K562 (cell line): ENCODE data around the gene SLC30A4. TPM values are rescaled to one million over a fixed set of nuclear protein-coding genes. Genes with fewer than 3 reads are reported as not detected.

Source experiments
- CTBP1 ChIP-seq: fragments of 450-650 bp; IDR thresholded peaks from 2 replicates; pipeline ENCODE4 v1.6.1; 2016; ENCODE audit warnings: borderline replicate concordance
- CXXC5 ChIP-seq: fragments of 250-450 bp; sonication (Bioruptor Pico); IDR thresholded peaks from 2 replicates; pipeline ENCODE4 v1.8.0; 2022; ENCODE audit warnings: inconsistent platforms, mild to moderate bottlenecking, moderate library complexity
- FOXM1 ChIP-seq, 2 experiments: fragments of 450-650 bp in 1 of 2; sonication (generic) in 1 of 2; formaldehyde crosslinking in 1 of 2; IDR thresholded peaks; 2 replicates each; pipeline versions ENCODE4 v1.6.1 to v1.9.0; 2017 to 2022; ENCODE audit warnings: low read depth in 2 of 2, mild to moderate bottlenecking in 2 of 2, missing genetic modification reagents in 1 of 2, moderate library complexity in 1 of 2
- GATAD2B ChIP-seq: fragments of 450-650 bp; IDR thresholded peaks from 2 replicates; pipeline ENCODE4 v1.6.1; 2017; ENCODE audit warnings: mild to moderate bottlenecking, borderline replicate concordance
- HNRNPLL ChIP-seq: fragments of 200-400 bp; formaldehyde crosslinking; IDR thresholded peaks from 2 replicates; pipeline ENCODE4 v1.6.1; 2017; ENCODE audit warnings: low read length, low read depth, mild to moderate bottlenecking; ENCODE audit not compliant: poor library complexity, severe bottlenecking
- MAFF ChIP-seq: IDR thresholded peaks from 2 replicates; pipeline ENCODE4 v1.6.1; 2012; ENCODE audit warnings: low read length, improper control_type of control experiment
- MTA3 ChIP-seq: fragments of 450-650 bp; formaldehyde crosslinking; IDR thresholded peaks from 2 replicates; pipeline ENCODE4 v1.6.1; 2017; ENCODE audit warnings: mild to moderate bottlenecking, borderline replicate concordance
- NONO ChIP-seq, 2 experiments: fragments of 200-400 bp in 1 of 2; fragments of 450-650 bp in 1 of 2; formaldehyde crosslinking in 1 of 2; IDR thresholded peaks; 2 replicates each; pipeline ENCODE4 v1.6.1; 2017; ENCODE audit warnings: low read depth in 2 of 2, mild to moderate bottlenecking in 2 of 2, moderate library complexity in 2 of 2, low read length in 1 of 2
- PHF21A ChIP-seq: fragments of 450-650 bp; IDR thresholded peaks from 2 replicates; pipeline ENCODE4 v1.6.1; 2017; ENCODE audit warnings: low read depth, borderline replicate concordance
- PHF8 ChIP-seq: fragments of 200-600 bp; sonication (generic); IDR thresholded peaks from 2 replicates; pipeline ENCODE4 v1.6.1; 2012; ENCODE audit warnings: mixed run types, mild to moderate bottlenecking, inconsistent platforms, low read length, moderate library complexity, borderline replicate concordance
- POLR2G ChIP-seq: fragments of 200-400 bp; formaldehyde crosslinking; IDR thresholded peaks from 2 replicates; pipeline ENCODE4 v1.6.1; 2017; ENCODE audit warnings: low read depth, mild to moderate bottlenecking, antibody characterized with exemption, low read length, moderate library complexity
- RBFOX2 ChIP-seq: fragments of 200-400 bp; formaldehyde crosslinking; IDR thresholded peaks from 2 replicates; pipeline ENCODE4 v1.6.1; 2017; ENCODE audit warnings: low read depth, mild to moderate bottlenecking, low read length, moderate library complexity
- RBM15 ChIP-seq: fragments of 200-400 bp; formaldehyde crosslinking; IDR thresholded peaks from 2 replicates; pipeline ENCODE4 v1.6.1; 2018; ENCODE audit warnings: mild to moderate bottlenecking, low read length, moderate library complexity; ENCODE audit not compliant: insufficient read depth
- SPI1 ChIP-seq: IDR thresholded peaks from 2 replicates; pipeline ENCODE4 v1.6.1; 2011; ENCODE audit warnings: low read depth, low read length, control low read depth, borderline replicate concordance
- VEZF1 ChIP-seq: fragments of 200-800 bp; sonication (Bioruptor generic); IDR thresholded peaks from 2 replicates; pipeline ENCODE4 v1.6.1; 2017; ENCODE audit warnings: missing genetic modification characterization, missing compliant biosample characterization
- YY1 ChIP-seq, 3 experiments: IDR thresholded peaks; 2 replicates each; pipeline ENCODE4 v1.6.1; 2011; ENCODE audit warnings: low read length in 2 of 3, mild to moderate bottlenecking in 2 of 3, moderate library complexity in 2 of 3, borderline replicate concordance in 1 of 3, control low read depth in 1 of 3, low read depth in 1 of 3; ENCODE audit not compliant: insufficient read depth in 3 of 3, insufficient replicate concordance in 2 of 3, control insufficient read depth in 1 of 3, insufficient read length in 1 of 3; ENCODE audit errors: extremely low read depth in 1 of 3
- ZFX ChIP-seq: sonication (generic); formaldehyde crosslinking; IDR thresholded peaks from 2 replicates; pipeline ENCODE4 v1.8.0; 2022; ENCODE audit warnings: mild to moderate bottlenecking, missing genetic modification reagents, moderate library complexity
- ZNF124 ChIP-seq: sonication (generic); formaldehyde crosslinking; IDR thresholded peaks from 2 replicates; pipeline ENCODE4 v1.8.1; 2022; ENCODE audit warnings: missing genetic modification reagents
- polyA plus RNA-seq, 8 experiments: library from polyadenylated mRNA; depleted of rRNA in 4 of 8; stranded (reverse) in 5 of 8; unstranded in 3 of 8; fragments of >200 nt; fragmentation: Nextera tagmentation in 2 of 8; fragmentation: Illumina TruSeq in 1 of 8; extraction: Ambion mirVana in 2 of 8; extraction: Trizol in 1 of 8; gene quantifications; 2 replicates each; pipeline versions ENCODE4 v1.2.1 to v1.2.3, GENCODE V29; 2011 to 2014; ENCODE audit warnings: inconsistent platforms in 1 of 8, missing spikeins in 1 of 8
- total RNA-seq, 7 experiments: library from RNA; depleted of rRNA in 6 of 7; stranded (reverse); fragments of >200 nt in 6 of 7; fragmentation: Illumina TruSeq in 2 of 7; extraction: Trizol in 2 of 7; gene quantifications; 2 replicates each; pipeline versions ENCODE4 v1.2.1 to v1.2.3, GENCODE V29; 2011 to 2021; ENCODE audit warnings: low replicate concordance in 1 of 7
- TF ChIP-seq, protein P1 (sequence below), 3 experiments: IDR thresholded peaks in 2 of 3; conservative IDR thresholded peaks in 1 of 3; 2 replicates each; pipeline ENCODE4 v1.5.1; 2011 to 2012; ENCODE audit warnings: low read length in 3 of 3, mild to moderate bottlenecking in 3 of 3, control low read depth in 2 of 3, improper control_type of control experiment in 1 of 3, inconsistent platforms in 1 of 3, low read depth in 1 of 3, mixed read lengths in 1 of 3, moderate library complexity in 1 of 3; ENCODE audit not compliant: insufficient read depth in 2 of 3

SLC30A4 gene
- total and polyA plus RNA-seq, 9 of the 15 experiments (the other 6 are each of a cell fraction or from before 2014, with no cell fraction given), result 0.21 to 0.73 (median 0.36) TPM

GRCh38 chr15:45522328-45523165, at the start of gene SLC30A4 (continued):
- TF ChIP-seq NONO (IDR thresholded peaks at IDR 0.05; ENCODE audit: low read depth in 2 of 2, low read length in 1 of 2) (peak in 1 of 2 experiments; percentile 47; a peak in 1 of 4 replicates), RBFOX2 (peak; percentile 41; the same call in 1 of the 2 replicates), YY1 (IDR thresholded peaks at IDR 0.05; ENCODE audit: borderline replicate concordance in 1 of 3, control insufficient read depth in 1 of 3, extremely low read depth in 1 of 3, insufficient read depth in 3 of 3, insufficient read length in 1 of 3, insufficient replicate concordance in 2 of 3, low read depth in 1 of 3, low read length in 2 of 3) (peak in 1 of 3 experiments; percentile 49), MAFF (no peak), POLR2G (peak; percentile 73), ZNF124 (CRISPR knock-in tag) (no peak), RBM15 (no peak), MTA3 (0 out of 2 replicates have a peak, but pooled peaks have one; percentile 2), VEZF1 (CRISPR knock-in tag) (peak; percentile 81), CXXC5 (CRISPR knock-in tag) (peak; percentile 82), CTBP1 (peak; percentile 50), FOXM1 (IDR thresholded peaks at IDR 0.05; ENCODE audit: low read depth) (no peak), FOXM1 (CRISPR knock-in tag; IDR thresholded peaks at IDR 0.05; ENCODE audit: low read depth) (0 out of 2 replicates have a peak, but pooled peaks have one; percentile 26), SPI1 (no peak), PHF8 (peak; percentile 42; the same call in 1 of the 2 replicates), ZFX (peak; percentile 37; the same call in 1 of the 2 replicates), HNRNPLL (no peak), PHF21A (no peak), GATAD2B (peak; percentile 64; the same call in 1 of the 2 replicates)
- TF ChIP-seq, protein P1, sequence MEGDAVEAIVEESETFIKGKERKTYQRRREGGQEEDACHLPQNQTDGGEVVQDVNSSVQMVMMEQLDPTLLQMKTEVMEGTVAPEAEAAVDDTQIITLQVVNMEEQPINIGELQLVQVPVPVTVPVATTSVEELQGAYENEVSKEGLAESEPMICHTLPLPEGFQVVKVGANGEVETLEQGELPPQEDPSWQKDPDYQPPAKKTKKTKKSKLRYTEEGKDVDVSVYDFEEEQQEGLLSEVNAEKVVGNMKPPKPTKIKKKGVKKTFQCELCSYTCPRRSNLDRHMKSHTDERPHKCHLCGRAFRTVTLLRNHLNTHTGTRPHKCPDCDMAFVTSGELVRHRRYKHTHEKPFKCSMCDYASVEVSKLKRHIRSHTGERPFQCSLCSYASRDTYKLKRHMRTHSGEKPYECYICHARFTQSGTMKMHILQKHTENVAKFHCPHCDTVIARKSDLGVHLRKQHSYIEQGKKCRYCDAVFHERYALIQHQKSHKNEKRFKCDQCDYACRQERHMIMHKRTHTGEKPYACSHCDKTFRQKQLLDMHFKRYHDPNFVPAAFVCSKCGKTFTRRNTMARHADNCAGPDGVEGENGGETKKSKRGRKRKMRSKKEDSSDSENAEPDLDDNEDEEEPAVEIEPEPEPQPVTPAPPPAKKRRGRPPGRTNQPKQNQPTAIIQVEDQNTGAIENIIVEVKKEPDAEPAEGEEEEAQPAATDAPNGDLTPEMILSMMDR (IDR thresholded peaks at IDR 0.05 in 2 of 3, conservative IDR thresholded peaks at IDR 0.05 in 1 of 3; ENCODE audit: insufficient read depth in 2 of 3, low read depth in 1 of 3, low read length in 3 of 3), result peak in 2 of 3 experiments; percentile 27 to 44; a peak in 4 of 6 replicates
